GM19463 (cell line): ENCODE results near the gene GNG4.
"Not testable (repeated sequence)": the region's sequence is repeated elsewhere in the genome, so short reads cannot be mapped to it uniquely, and the experiment has no call there.

ENCODE experiments used
- ATAC-seq: cut with Tn5 transposase; IDR thresholded peaks from one replicate; pipeline ENCODE4 v1.9.1; 2021; ENCODE audit warnings: mild to moderate bottlenecking, moderate library complexity; ENCODE audit not compliant: unreplicated experiment

Gene GNG4

DNA sequence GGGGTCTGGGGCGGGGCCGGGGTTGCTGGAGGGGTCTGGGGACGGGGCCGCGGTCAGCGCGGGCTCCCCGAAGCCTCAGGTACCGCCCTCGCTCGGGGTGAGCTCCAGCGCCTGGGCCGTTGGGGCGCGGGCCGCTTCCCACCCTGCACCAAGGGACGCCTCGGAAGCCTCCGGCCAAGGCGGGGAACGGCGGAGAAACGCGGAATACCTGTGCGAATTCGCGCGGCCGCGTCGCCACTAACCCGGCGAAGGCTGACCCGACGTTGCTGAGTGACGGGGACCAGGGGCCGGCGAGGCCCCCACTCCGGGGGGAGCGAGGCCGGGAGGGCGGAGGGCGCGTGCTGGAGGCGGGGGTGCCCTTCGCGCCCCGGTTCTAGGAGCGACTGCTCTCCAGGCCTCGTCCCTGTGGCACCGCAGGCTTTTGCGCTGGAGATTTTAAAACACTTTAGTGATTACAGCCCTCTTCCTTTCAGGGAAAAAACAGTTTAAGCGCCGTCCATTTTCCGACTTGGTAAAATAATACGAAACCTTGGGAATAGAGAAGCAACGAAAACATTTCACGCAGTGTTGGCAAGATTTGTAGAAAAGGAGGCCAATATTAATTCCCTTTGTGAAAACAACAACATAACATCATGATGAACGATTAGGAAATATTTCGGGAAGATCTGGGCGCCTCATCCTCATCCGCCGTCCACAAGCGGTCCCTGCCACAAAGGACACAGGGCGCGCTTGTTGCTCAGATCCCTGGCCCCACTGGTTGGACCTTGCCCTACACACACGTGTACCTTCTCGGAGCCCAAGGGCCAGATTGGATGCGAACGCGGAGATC is 971 bp upstream of the GNG4 start:
- ATAC-seq, result no peak

DNA sequence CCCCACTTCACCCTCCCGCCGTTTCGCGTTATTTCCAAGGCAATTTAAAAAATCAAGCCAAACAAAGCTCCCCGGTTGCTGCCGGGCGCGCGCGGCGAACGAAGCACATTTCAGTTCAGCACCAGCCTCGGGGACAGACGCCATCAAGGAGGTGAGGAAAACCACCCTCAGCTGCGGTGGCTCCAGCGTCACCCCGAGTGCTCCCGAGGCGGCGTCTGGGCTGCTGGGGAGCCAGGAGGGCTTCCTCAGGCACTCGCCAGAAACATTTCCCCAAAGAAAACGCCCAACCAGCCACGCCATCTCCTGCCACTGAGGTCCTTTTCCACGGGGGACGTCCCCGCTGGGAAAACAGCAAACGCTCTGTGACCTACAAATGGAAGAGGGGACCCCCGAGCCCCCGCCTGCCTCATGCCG is 623 bp downstream of the GNG4 start:
- peak; percentile 51 for ATAC-seq

DNA sequence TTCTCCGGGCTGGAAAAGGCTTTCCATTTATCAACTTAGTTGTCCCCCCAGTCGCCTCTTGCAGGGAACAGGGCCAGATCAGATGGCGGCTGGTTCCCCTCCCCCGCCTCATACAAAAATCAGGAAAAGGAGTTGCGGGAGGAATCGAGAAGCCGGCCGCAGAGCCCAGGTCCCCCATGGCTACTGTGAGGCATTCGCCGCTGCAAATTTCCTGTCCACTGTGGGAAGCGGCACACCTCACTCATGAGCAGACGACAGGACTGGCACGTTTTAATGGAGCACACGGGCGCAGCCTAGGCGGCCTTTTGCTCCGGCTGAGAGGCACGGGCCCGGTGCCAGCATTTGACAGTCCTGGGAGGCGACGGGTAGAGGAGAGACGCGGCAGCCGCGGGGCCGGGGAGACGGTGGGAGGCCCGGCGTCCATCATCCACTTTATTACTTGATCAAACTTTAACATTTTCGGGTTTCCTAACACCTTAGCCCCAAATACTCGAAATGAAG is 1.1 kb downstream of the GNG4 start:
- no peak for ATAC-seq

DNA sequence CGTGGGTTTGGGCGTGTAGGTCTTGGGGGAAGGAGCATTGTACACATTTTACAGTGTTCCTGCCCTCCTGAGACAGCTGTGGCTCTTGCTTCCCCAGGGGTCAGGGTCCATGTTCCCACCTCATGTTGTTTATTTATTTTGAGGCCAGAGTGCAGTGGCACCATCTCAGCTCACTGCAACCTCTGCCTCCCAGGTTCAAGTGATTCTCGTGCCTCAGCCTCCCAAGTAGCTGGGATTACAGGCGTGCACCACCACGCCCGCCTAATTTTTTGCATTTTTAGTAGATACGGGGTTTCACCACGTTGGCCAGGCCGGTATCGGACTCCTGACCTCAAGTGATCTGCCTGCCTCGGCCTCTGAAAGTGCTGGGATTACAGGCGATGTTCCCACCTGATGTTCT is 2.0 kb downstream of the GNG4 start:
- not testable (repeated sequence) for ATAC-seq

DNA sequence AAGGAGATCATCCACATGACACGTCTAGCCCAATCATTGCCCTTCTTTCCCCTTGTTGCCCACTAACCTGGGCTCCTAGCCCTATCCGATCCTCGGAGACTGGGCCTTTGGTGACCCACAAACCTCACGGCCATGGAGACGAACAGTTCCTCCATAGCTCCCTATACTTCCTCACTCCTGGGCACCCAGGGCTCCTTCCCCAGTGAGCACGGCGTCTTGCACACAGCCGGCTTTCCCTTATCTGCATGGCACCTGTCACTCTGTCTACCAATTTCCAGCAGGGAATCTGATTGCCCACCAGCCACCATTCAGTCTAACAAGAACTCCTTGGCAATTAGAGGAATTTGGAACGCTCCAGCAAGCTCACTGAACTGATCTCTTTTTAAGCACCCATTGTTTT is 3.1 kb downstream of the GNG4 start:
- no peak for ATAC-seq

DNA sequence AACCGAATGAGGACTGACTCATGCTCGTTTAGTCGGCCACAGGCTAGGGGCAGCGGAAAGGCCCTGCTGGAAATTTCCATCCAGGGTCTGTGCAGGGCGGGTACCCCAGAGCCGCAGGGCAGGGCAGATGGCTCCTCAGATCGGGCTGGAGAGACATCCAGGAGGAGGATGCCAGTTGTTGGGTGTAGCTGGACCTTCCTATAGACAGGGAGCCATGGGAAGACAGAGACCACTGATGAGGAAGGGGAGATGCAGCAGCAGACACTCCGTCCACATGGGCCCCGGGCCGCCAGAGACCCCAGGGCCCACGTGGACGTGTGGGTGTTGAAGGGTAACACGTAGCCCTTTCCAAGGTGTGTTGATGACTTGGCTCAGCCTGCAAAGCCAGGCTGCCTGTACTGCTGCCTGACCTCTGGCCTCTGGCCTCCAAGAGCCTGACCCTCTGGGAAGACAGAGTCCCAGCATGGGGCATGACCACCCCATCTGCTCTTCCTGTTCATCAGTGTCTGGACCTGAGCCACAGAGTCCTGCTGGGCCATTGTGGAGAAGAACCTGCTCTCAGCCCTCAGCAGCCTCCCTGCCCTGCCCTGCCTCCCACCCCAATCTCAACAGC is 4.8 kb downstream of the GNG4 start:
- ATAC-seq, result no peak

DNA sequence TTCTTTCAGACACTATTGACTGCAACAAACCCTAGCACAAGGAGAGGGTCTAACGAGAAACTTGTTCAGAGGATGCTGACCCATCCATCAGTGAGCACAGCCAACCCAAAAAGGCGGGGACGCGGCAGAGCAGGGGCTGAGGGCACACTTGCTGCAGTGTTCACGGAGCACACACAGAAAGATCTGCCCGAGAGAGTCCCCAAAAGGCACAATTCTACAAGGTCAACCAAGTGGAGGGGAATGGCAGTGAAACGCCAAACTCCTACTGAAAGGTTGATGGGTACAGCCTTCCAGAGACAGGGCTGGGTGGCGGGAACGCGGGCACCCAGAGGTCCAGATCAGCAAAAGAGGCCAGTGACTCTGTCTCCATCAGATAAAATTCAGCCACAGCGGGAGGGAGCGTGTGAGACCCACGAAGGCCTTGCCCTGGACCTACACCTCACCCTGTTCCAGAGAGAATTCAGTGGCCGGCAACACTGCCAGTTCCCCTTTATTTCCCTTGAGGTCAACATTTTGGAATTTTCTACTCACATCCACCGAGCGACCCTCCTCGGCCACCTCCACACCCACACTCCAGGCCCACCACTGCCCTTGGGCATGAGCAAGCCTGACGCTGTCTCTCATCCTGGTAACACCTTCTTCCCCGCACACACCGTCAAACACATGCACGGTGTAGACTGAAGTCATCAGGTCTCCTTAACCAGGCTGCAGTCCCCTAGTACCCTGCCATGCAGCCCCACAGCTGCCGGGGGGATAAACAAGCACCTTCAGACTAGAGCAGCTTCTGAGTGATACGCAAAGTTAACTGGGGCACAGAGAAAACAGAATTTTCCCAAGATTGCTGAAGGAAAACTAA is 5.5 kb downstream of the GNG4 start:
- no peak for ATAC-seq

DNA sequence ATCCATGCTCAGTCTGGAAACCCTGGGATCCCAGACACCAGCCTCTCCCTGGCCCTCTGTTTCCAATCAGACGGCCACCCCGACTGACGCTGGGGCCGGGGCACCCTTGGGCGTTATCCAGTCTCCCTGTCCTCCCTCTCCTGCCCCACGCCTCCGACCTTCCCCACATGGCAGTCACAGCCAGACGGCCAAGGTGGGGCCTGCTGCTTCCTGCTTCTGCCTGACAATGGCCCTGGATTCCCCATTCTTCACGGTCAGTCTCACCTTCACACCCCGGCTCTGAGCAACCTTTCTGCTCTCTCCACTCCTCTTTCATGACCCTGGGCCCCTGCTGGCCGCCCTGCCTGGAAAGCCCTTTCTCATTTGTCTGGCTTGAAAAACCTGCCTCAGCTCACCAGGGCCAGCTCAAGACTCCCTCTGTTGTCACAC is 6.6 kb downstream of the GNG4 start:
- ATAC-seq, result no peak

DNA sequence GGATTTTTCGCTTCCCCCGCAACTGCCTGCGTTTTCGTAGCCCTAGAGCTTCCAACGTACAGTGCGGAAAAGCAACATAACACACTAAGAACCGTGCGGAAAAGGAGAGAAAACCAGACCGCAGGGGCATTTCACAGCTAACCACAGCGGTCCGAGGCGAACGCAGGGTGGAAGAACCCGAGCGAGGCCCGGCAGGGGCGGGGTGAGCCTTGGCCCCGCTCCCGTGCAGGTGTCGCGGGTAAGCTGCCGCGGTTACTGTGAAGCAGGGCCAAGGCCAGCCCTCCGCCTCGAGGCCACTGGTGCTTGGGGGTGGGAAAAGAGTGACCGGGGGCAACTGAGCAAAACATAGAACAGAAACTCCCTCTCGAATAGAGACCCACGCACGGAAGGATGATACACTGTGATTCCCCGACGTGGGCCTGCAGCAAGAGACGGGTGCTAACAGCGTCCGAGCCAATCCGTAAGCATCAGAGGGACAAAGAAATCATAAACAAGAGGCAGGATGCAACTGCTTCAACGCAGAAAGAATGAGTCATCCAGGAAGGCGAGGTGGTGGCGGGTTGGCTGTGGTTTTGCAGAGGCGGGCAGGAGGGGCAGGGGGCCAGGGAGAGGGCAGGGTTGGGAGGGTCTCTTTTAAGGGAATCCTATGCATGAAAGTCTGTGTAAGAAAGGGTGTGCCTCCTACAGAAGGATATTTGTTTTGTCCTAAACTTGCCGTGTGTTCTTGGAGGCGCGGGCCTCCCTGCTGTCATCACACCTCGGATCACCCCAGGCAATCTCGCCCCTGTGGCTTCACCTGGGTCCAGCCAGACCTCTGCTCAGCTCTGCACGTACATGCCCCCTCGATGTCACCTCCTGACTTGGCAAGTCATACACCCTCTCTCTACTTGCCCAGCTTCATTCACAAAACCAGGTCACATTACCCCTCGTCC is 7.3 kb downstream of the GNG4 start:
- peak; percentile 77 for ATAC-seq

DNA sequence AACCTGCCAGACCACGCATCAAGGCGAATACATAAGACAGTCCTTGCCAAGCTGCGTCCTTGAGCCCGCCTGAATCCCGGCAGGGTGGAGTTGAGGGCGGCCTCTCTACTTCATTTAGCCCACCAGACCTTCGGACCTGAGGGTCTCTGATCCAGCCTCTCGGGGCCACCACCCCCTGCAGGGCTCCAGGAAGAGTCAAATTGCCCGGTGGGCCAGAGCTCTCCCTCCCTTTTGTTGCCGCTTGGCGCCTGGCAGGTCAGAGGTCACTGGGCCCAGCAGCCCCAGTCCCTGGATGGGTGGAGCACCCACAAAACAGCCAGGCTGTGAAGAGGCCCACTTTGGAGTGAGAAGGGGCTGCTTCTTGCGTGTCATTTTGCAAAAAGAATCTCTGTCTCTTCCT is 9.0 kb downstream of the GNG4 start:
- ATAC-seq, result no peak

DNA sequence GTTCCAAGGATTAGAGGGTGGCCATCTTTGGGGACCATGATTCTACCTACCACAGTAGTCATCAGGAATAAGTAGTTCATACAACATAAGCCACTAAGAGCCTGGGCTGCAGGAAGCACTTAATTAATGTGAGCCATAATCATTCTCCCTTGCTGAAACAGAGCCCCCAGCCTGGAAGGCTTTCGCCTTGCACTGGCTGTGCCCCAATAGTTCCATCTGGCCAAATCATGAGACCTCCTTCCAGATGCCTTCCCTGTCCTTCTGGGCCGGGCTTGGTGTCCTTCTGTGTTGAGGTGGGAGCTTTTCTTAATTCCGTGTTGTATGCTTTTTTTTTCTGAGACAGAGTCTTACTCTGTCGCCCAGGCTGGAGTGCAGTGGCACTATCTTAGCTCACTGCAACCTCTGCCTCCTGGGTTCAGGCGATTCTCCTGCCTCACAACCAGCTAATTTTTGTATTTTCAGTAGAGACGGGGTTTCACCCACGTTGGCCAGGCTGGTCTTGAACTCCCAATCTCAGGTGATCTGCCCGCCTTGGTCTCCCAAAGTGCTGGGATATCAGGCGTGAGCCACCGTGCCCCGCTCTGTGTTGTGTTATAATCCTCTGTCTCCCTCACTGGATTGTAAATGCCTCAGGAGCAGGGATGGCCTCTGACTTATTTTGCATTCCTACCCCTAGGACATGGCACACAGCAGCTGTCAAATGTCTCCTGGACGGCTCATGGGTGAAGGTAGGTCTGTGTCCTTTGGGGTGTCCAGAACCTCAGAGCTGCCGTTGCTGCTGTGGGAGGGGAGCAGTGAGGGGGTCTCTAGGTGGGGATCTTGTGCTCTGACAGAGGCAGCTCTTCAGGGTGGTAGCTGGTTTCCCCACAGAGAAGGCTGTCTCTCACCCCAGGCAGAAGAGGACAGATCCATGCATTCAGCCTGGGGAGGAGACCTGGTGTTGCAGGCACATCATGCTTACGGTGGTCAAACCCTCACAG is 10.1 kb downstream of the GNG4 start:
- ATAC-seq, result no peak

DNA sequence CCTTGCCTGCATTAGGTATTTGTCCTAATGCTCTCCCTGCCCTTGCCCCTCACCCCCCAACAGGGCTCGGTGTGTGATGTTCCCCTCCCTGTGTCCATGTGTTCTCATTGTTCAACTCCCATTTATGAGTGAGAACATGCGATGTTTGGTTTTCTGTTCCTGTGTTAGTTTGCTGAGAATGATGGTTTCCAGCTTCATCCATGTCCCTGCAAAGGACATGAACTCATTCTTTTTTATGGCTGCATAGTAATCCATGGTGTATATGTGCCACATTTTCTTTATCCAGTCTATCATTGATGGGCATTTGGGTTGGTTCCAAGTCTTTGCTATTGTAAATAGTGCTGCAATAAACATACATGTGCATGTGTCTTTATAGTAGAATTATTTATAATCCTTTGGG is 11.0 kb downstream of the GNG4 start:
- ATAC-seq, result not testable (repeated sequence)

DNA sequence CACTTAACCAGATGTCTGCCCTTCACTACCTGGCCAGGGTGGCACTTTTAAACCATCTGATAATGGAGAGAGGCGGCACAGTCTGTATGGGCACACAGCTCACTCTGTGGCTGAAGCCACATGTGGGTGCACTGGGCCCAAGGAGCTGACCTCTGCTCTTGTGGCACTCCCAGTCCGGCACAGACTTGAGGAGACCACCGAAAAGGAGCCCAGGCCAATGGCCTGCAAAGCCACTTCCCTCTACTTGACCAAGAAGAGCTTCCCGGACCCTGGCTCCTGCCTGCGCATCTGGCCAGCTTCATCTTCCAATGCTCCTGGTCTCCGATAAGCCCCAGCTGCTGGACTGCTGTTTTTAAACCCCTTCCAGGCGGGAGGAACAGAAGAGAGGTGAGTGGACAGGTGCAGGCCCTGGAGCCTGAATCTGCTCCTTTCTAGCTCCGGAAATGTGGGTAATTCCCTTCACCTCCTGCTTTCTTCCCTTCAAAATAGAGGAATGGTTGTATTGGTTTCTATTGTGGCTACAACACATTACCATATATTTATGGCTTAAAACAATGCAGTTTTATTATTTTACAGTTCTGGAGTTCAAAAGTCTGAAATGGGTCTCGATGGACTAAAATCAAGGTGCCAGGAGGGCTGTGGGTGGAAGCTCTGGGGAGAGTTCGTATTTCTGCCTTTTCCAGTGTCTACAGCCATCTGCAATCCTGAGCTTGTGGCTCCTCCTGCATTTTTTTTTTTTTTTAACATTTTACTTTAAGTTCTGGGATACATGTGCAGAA is 11.6 kb downstream of the GNG4 start:
- no peak for ATAC-seq

DNA sequence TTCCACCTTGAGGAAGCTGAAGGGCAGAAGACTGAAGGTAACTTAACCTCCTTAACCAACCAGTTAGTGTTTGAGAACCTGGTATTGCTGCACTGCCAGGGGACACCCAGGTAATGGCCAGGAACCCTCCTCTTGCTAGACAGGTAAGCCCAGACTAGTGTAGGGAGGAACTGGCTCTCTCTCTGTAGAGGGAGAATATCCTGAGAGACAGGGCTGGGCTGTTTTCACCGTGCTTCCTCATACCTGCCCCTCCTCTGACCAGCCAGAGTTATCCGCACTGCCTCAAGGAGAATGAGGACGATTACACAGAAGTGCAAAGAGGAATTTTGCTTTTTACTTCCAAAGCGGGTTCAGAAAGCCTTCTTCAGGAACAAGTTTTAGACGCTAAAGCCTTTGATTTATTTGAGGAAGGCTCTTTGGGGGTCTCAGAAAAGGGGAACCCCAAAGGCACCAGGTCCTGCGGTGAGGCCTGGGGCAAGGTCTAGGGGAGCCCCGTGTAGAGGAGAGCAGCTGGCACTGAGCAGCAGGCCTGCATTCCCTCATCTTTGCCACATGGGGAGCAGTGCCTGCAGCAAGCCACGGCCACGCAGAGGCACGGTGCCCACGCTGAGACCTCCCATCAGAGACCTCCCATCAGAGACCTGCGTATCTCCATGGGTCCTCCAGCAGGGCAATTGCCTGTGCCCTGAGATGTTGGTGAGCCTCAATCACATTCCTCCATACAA is 13.5 kb downstream of the GNG4 start:
- no peak for ATAC-seq

DNA sequence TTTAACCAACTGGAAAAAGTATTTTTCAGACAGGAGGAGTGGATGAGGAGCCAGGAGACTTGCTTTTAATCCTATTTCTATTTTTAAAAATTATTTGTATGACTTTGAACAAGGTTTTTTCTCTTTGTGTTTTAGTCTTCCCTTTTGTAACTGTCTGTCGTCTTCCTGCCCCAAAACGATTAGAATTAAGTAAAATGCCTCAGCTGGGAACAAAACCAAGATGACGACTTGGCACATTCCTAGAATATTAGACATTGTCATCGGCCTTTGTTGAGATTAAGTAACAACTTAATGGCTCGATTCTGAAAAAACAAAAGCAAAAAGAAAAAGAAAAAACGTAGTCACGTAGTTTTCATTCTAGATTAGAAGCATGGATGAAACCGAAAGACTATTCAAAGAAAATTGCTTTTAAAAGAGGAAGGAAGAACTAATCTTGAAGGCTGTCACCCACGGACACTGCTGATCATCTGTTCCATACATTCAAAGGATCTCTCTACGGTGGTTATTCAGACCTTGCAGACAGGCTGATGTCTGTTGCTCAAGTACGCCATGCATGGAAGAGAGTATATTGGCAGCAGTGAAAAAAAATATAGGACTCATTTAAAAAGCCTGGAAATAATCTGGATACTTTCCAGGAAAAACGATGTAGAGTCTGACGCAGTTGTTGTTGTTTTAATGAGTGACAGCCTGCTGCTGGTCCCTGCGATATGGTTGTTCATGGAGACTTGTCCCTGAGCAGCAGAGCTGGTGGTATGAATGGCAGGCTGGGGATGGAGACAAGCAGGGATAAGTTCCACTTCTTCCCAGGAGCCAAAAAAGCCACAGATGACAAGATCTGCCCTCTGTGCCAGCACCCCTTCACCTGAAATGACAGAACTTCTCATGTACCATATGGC is 16.8 kb downstream of the GNG4 start:
- peak; percentile 88 for ATAC-seq

DNA sequence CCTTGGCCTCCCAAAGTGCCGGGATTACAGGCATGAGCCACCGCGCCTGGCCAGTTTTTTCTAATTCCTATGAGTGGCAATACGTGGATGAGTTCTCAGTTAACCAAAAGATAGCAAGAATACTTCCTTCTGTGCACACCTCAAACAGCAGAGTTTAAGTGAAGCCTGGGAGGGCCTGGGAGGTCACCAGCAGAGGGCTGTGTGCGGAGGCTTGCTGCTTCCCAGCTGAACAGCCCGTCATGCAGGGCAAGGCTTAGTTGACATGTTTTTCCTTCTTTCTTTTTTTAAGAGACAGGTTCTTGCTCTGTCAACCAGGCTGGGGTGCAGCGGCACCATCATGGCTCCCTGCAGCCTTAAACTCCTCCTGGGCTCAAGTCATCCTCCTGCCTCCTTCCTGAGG is 17.8 kb downstream of the GNG4 start:
- ATAC-seq, result no peak
